HepG2 (cell line): Measurements from ENCODE around the gene TSPAN18. TPM values are rescaled to one million over a fixed set of nuclear protein-coding genes. Genes with fewer than 3 reads are reported as not detected.

ENCODE experiments used
- ATAC-seq: fragments of 200-7000 bp; cut with Tn5 transposase; 3 replicates; pipeline ENCODE4 v1.9.1; 2020; ENCODE audit warnings: mild to moderate bottlenecking, moderate library complexity
- BruUV-seq: library from RNA; stranded (reverse); fragments of 400-500 nt; replicated peaks from 2 replicates; lab custom pipeline; 2021; lab: Mats Ljungman, UMichigan
- CTCF ChIA-PET: fragments of 300-600 bp; formaldehyde crosslinking; extraction: SDS; loops from one replicate; lab custom pipeline; 2021; ENCODE audit warnings: low total read pairs, inconsistent platforms, low intra/inter-chr PET ratio; lab: Yijun Ruan, JAX
- POLR2A ChIA-PET: fragments of 350-600 bp; sonication (Branson Sonifier 250); formaldehyde crosslinking; loops from one replicate; lab custom pipeline; 2020; ENCODE audit warnings: antibody characterized with exemption, inconsistent platforms; lab: Yijun Ruan, JAX
- DNase-seq: peaks from one replicate; pipeline ENCODE4 v3.0.0-alpha.2; 2015; ENCODE audit warnings: low spot score
- FAIRE-seq: peaks from 3 replicates; lab custom pipeline; 2011; peaks lifted over from hg19 to GRCh38; lab: Jason Lieb, UNC
- H2AFZ ChIP-seq: one replicate; pipeline ENCODE4 v1.6.1; 2011; ENCODE audit warnings: low read length, inconsistent platforms
- H3K27ac ChIP-seq: fragments of 300-600 bp; 3 replicates; pipeline ENCODE4 v1.8.0; 2011; ENCODE audit warnings: mixed run types, mild to moderate bottlenecking, mixed read lengths, low read length, inconsistent platforms; ENCODE audit not compliant: insufficient read depth; ENCODE audit errors: extremely low read length
- H3K27me3 ChIP-seq, 2 experiments: fragments of 200-600 bp in 1 of 2; 2 replicates in 1 of 2; 3 replicates in 1 of 2; pipeline versions ENCODE4 v1.6.0 to v1.8.0; 2011; ENCODE audit warnings: low read length in 2 of 2, mild to moderate bottlenecking in 2 of 2, moderate library complexity in 2 of 2, inconsistent platforms in 1 of 2; ENCODE audit not compliant: insufficient read depth in 2 of 2, control insufficient read depth in 1 of 2
- H3K36me3 ChIP-seq, 2 experiments: fragments of 200-600 bp in 1 of 2; replicated peaks in 1 of 2; 2 replicates in 1 of 2; 3 replicates in 1 of 2; pipeline versions ENCODE4 v1.5.1 to v1.8.0; 2011; ENCODE audit warnings: low read length in 2 of 2, inconsistent platforms in 1 of 2; ENCODE audit not compliant: insufficient read depth in 2 of 2, control insufficient read depth in 1 of 2
- H3K4me1 ChIP-seq: 2 replicates; pipeline ENCODE4 v1.5.1; 2012; ENCODE audit warnings: low read length, inconsistent platforms; ENCODE audit not compliant: insufficient read depth
- H3K4me2 ChIP-seq: 2 replicates; pipeline ENCODE4 v1.6.0; 2011; ENCODE audit warnings: low read depth, low read length, inconsistent platforms
- H3K4me3 ChIP-seq, 3 experiments: fragments of 200-600 bp in 1 of 3; sonication (generic), shearing (Covaris generic) in 1 of 3; replicated peaks in 1 of 3; 2 replicates each; pipeline ENCODE4 v1.5.1; 2011 to 2016; ENCODE audit warnings: low read length in 3 of 3, inconsistent platforms in 2 of 3, low read depth in 2 of 3, mild to moderate bottlenecking in 2 of 3, control low read depth in 1 of 3, mixed read lengths in 1 of 3; ENCODE audit not compliant: insufficient read depth in 1 of 3
- H3K79me2 ChIP-seq: one replicate; pipeline ENCODE4 v1.6.1; 2011; ENCODE audit warnings: low read length, inconsistent platforms; ENCODE audit not compliant: insufficient read depth
- H3K9ac ChIP-seq: 2 replicates; pipeline ENCODE4 v1.6.0; 2011; ENCODE audit warnings: mild to moderate bottlenecking, low read depth, low read length, inconsistent platforms; ENCODE audit not compliant: insufficient read depth
- H3K9me3 ChIP-seq: 2 replicates; pipeline ENCODE4 v1.5.1; 2012; ENCODE audit warnings: mild to moderate bottlenecking, low read length
- H4K20me1 ChIP-seq: 2 replicates; pipeline ENCODE4 v1.6.0; 2011; ENCODE audit warnings: inconsistent platforms, mild to moderate bottlenecking, low read length, moderate library complexity; ENCODE audit not compliant: insufficient read depth
- CHD4 ChIP-seq: fragments of 200-600 bp; sonication (generic); IDR thresholded peaks from 2 replicates; pipeline ENCODE4 v1.7.0; 2017; ENCODE audit warnings: mild to moderate bottlenecking, low read length, borderline replicate concordance
- GATA4 ChIP-seq: sonication (generic); IDR thresholded peaks from 2 replicates; pipeline ENCODE4 v1.6.1; 2016; ENCODE audit warnings: antibody characterized with exemption, low read depth, borderline replicate concordance
- HIC2 ChIP-seq: sonication (generic); formaldehyde crosslinking; IDR thresholded peaks from 2 replicates; pipeline ENCODE4 v1.9.0; 2022; ENCODE audit warnings: low read depth, missing genetic modification reagents
- KLF13 ChIP-seq: sonication (generic); formaldehyde crosslinking; IDR thresholded peaks from 2 replicates; pipeline ENCODE4 v1.4.0; 2020; ENCODE audit warnings: mild to moderate bottlenecking, missing genetic modification reagents
- MEIS2 ChIP-seq: sonication (generic); formaldehyde crosslinking; IDR thresholded peaks from 2 replicates; pipeline ENCODE4 v1.9.0; 2021; ENCODE audit warnings: mild to moderate bottlenecking, missing genetic modification reagents
- NFKBIZ ChIP-seq: IDR thresholded peaks from 2 replicates; pipeline ENCODE4 v1.6.1; 2018; ENCODE audit warnings: missing genetic modification reagents, missing compliant biosample characterization
- TAF1 ChIP-seq: sonication (generic); formaldehyde crosslinking; IDR thresholded peaks from 2 replicates; pipeline ENCODE4 v1.4.0; 2020; ENCODE audit warnings: missing genetic modification reagents
- ZKSCAN8 ChIP-seq: IDR thresholded peaks from 2 replicates; pipeline ENCODE4 v1.6.1; 2016; ENCODE audit warnings: borderline replicate concordance, missing genetic modification reagents, missing compliant biosample characterization
- ZNF451 ChIP-seq: sonication (generic); formaldehyde crosslinking; IDR thresholded peaks from 2 replicates; pipeline ENCODE4 v1.5.0; 2020; ENCODE audit warnings: mild to moderate bottlenecking, missing genetic modification reagents
- WGBS: methylation state at CpG from one replicate; pipeline ENCODE4 v1.1.6; 2017; ENCODE audit warnings: low lambda C conversion rate; 5-methylcytosine and 5-hydroxymethylcytosine counted together
- in situ Hi-C: cut with HindIII; loops from 2 replicates; pipeline ENCODE4 v1.10.0; 2017; ENCODE audit warnings: low pct_unique_long_range_greater_than_20kb; ENCODE audit not compliant: extremely low pct_ligation_motif_present
- intact Hi-C: fragments of 100-400 bp; cut with micrococcal nuclease; formaldehyde crosslinking; loops from one replicate; pipeline ENCODE4 v1.10.0; 2022; ENCODE audit not compliant: unreplicated experiment
- polyA plus RNA-seq, 8 experiments: library from polyadenylated mRNA; depleted of rRNA in 3 of 8; stranded (reverse) in 7 of 8; unstranded in 1 of 8; fragments of >200 nt; fragmentation: Illumina TruSeq in 4 of 8; extraction: Trizol in 4 of 8; gene quantifications; 2 replicates each; pipeline versions ENCODE4 v1.2.1 to v1.2.3, GENCODE V29; 2011 to 2016; ENCODE audit warnings: low read depth in 4 of 8, missing spikeins in 1 of 8, mixed read lengths in 1 of 8; ENCODE audit not compliant: insufficient read depth in 1 of 8
- total RNA-seq, 5 experiments: library from RNA; depleted of rRNA; stranded (reverse); fragments of >200 nt; fragmentation: Illumina TruSeq; extraction: Trizol; gene quantifications; 2 replicates each; pipeline ENCODE4 v1.2.3, GENCODE V29; 2016; ENCODE audit warnings: low read depth in 1 of 5

The TSPAN18 gene
- total and polyA plus RNA-seq, 2 of the 13 experiments (the other 11 are each of a cell fraction or from before 2014, with no cell fraction given) = not detected

GRCh38 chr11:44955015-44955738, 228.4 kb downstream of the TSPAN18 start:
- no peak overlapping the region for H3K27ac ChIP-seq
- in situ Hi-C loops (no loop called here), intact Hi-C loops (no loop called here)
- no peak overlapping the region for H3K9ac ChIP-seq
- TF ChIP-seq MEIS2 (CRISPR knock-in tag) (no peak), ZKSCAN8 (no peak), GATA4 (no peak), CHD4 (no peak), TAF1 (CRISPR knock-in tag) (no peak), ZNF451 (no peak), HIC2 (CRISPR knock-in tag) (no peak), KLF13 (no peak), NFKBIZ (CRISPR knock-in tag) (no peak)
- no peaks in the 10 kb centered on the region for H4K20me1 ChIP-seq
- H2AFZ ChIP-seq = no peak overlapping the region
- no peaks in the 10 kb centered on the region for H3K36me3 ChIP-seq
- no TSS peak for BruUV-seq
- H3K4me1 ChIP-seq = peaks cover 10% of the 10 kb centered on the region
- CTCF ChIA-PET = no interaction called here
- no peaks in the 10 kb centered on the region for H3K9me3 ChIP-seq
- no peak for FAIRE-seq
- peaks cover 3 to 31% of the 10 kb centered on the region in 2 experiments; a peak in 3 of 5 replicates for H3K27me3 ChIP-seq
- DNase-seq = no peak
- no peaks in the 10 kb centered on the region for H3K79me2 ChIP-seq
- ATAC-seq = no peak
- no peak overlapping the region for H3K4me2 ChIP-seq
- H3K4me3 ChIP-seq = no peak overlapping the region
- POLR2A ChIA-PET = no interaction called here
- 27% methylated on average over 4 of the region's 5 CpGs for WGBS
